Prostate gland (tissue), 2 donors: ENCODE results near the gene IKZF1. TPM values are rescaled to one million over a fixed set of nuclear protein-coding genes. Genes with fewer than 3 reads are reported as not detected.
"Not testable (repeated sequence)": the region's sequence is repeated elsewhere in the genome, so short reads cannot be mapped to it uniquely, and the experiment has no call there.

Experiments
- DNase-seq: peaks from one replicate; pipeline ENCODE4 v3.0.0-alpha.2; 2019; ENCODE audit warnings: low spot score
- H3K27ac ChIP-seq, 2 donors: fragments of 200-600 bp; sonication (generic); 2 replicates each; pipeline ENCODE4 v1.5.1; 2017 to 2019
- H3K27me3 ChIP-seq: fragments of 200-600 bp; sonication (generic); replicated peaks from 2 replicates; pipeline ENCODE4 v1.5.1; 2019; ENCODE audit not compliant: insufficient read depth
- H3K36me3 ChIP-seq, 2 donors: fragments of 200-600 bp; sonication (generic); 1 replicate in 1 of 2; 2 replicates in 1 of 2; pipeline versions ENCODE4 v1.5.1 to v1.8.1; 2017 to 2019
- H3K4me1 ChIP-seq: fragments of 200-600 bp; sonication (generic); replicated peaks from 2 replicates; pipeline ENCODE4 v1.5.1; 2019
- H3K4me3 ChIP-seq, 2 donors: fragments of 200-600 bp; sonication (generic); 2 replicates each; pipeline ENCODE4 v1.5.1; 2017 to 2019
- H3K9me3 ChIP-seq: fragments of 200-600 bp; sonication (generic); 2 replicates; pipeline ENCODE4 v1.5.1; 2017
- CTCF ChIP-seq, 4 experiments: fragments of 200-600 bp in 2 of 4; fragments of 450-650 bp in 2 of 4; sonication (generic) in 2 of 4; IDR thresholded peaks; 1 replicate in 3 of 4; 2 replicates in 1 of 4; pipeline ENCODE4 v1.5.1; 2016 to 2019; ENCODE audit warnings: antibody characterized with exemption in 4 of 4, mild to moderate bottlenecking in 2 of 4, moderate library complexity in 2 of 4
- POLR2A ChIP-seq: fragments of 450-650 bp; IDR thresholded peaks from one replicate; pipeline ENCODE4 v1.6.1; 2016; ENCODE audit warnings: antibody characterized with exemption, mild to moderate bottlenecking
- POLR2AphosphoS5 ChIP-seq: sonication (generic); formaldehyde crosslinking; IDR thresholded peaks from one replicate; pipeline ENCODE4 v1.6.1; 2017; ENCODE audit warnings: antibody characterized with exemption
- WGBS: methylation state at CpG from one replicate; pipeline ENCODE4 v1.1.5; 2018; 5-methylcytosine and 5-hydroxymethylcytosine counted together
- intact Hi-C: fragments of 100-400 bp; cut with DNase I; formaldehyde crosslinking; loops from one replicate; pipeline ENCODE4 v1.14.2; 2022
- total RNA-seq, 2 donors: library from RNA; depleted of rRNA; stranded (reverse); fragments of >200 nt; gene quantifications; one replicate each; pipeline ENCODE4 v1.1.0, GENCODE V29; 2016

The IKZF1 gene
- total RNA-seq, 2 donors from 2014 or later: 2.7 to 7.7 TPM

GRCh38 chr7:50335795-50336754 lies 31.6 kb downstream of the IKZF1 start:
- Histone ChIP-seq H3K4me1 (no peaks in the 10 kb centered on the region), H3K36me3 (no peaks in the 10 kb centered on the region), H3K27ac (no peak overlapping the region), H3K4me3 (no peak overlapping the region), H3K27me3 (no peaks in the 10 kb centered on the region), H3K9me3 (no peaks in the 10 kb centered on the region)
- TF ChIP-seq POLR2A: no peak
- TF ChIP-seq POLR2AphosphoS5: no peak
- no peak for TF ChIP-seq CTCF (IDR thresholded peaks at IDR 0.05)
- intact Hi-C loops: no loop called here
- 70% methylated on average over 22 of the region's 22 CpGs for WGBS
- DNase-seq: no peak

GRCh38 chr7:50336894-50337703 lies 32.6 kb downstream of the IKZF1 start:
- Histone ChIP-seq H3K27ac (no peak overlapping the region), H3K4me1 (no peaks in the 10 kb centered on the region), H3K9me3 (no peaks in the 10 kb centered on the region), H3K36me3 (no peaks in the 10 kb centered on the region), H3K27me3 (no peaks in the 10 kb centered on the region), H3K4me3 (no peak overlapping the region)
- TF ChIP-seq CTCF (IDR thresholded peaks at IDR 0.05): no peak
- no peak for TF ChIP-seq POLR2A
- TF ChIP-seq POLR2AphosphoS5: no peak
- WGBS: 95% methylated on average over 15 of the region's 15 CpGs
- intact Hi-C loops: no loop called here
- DNase-seq: no peak

- H3K27me3 ChIP-seq, H3K4me3 ChIP-seq, intact Hi-C loops, H3K4me1 ChIP-seq, DNase-seq, H3K9me3 ChIP-seq, H3K36me3 ChIP-seq, H3K27ac ChIP-seq: not testable (repeated sequence)
- WGBS: 94% methylated on average over 7 of the region's 7 CpGs
These were observed 35.0 kb downstream of the IKZF1 start for GRCh38 chr7:50339472-50339871.

- Histone ChIP-seq H3K36me3 (no peaks in the 10 kb centered on the region), H3K27ac (no peak overlapping the region), H3K9me3 (no peaks in the 10 kb centered on the region), H3K4me3 (no peak overlapping the region), H3K4me1 (no peaks in the 10 kb centered on the region), H3K27me3 (no peaks in the 10 kb centered on the region)
- intact Hi-C loops: no loop called here
- DNase-seq: no peak
- 68% methylated on average over 7 of the region's 7 CpGs for WGBS
- TF ChIP-seq POLR2A (no peak), POLR2AphosphoS5 (no peak), CTCF (IDR thresholded peaks at IDR 0.05) (no peak)
These were observed 35.5 kb downstream of the IKZF1 start for GRCh38 chr7:50339990-50340500.

- intact Hi-C loops: no loop called here
- Histone ChIP-seq H3K9me3 (no peaks in the 10 kb centered on the region), H3K27me3 (no peaks in the 10 kb centered on the region), H3K4me1 (no peaks in the 10 kb centered on the region), H3K27ac (no peak overlapping the region), H3K4me3 (no peak overlapping the region), H3K36me3 (no peaks in the 10 kb centered on the region)
- TF ChIP-seq POLR2AphosphoS5 (no peak), CTCF (IDR thresholded peaks at IDR 0.05) (no peak), POLR2A (no peak)
- WGBS: 85% methylated on average over 1 of the region's 1 CpG
- no peak for DNase-seq
These were observed 37.2 kb downstream of the IKZF1 start for GRCh38 chr7:50341724-50342123.
